Left ventricle myocardium inferior (tissue), 1 donor: ENCODE measurements around the gene ERN2. TPM values are rescaled to one million over a fixed set of nuclear protein-coding genes. Genes with fewer than 3 reads are reported as not detected.

Experiments
- DNase-seq: peaks from one replicate; pipeline ENCODE4 v3.0.0-alpha.2; 2020
- H3K27ac ChIP-seq: fragments of 200-600 bp; replicated peaks from 2 replicates; pipeline ENCODE4 v1.8.0; 2021
- H3K27me3 ChIP-seq: fragments of 200-600 bp; 2 replicates; pipeline ENCODE4 v1.8.0; 2021; ENCODE audit warnings: low read depth
- H3K36me3 ChIP-seq: fragments of 200-600 bp; 2 replicates; pipeline ENCODE4 v1.8.0; 2021
- H3K4me1 ChIP-seq: fragments of 200-600 bp; 2 replicates; pipeline ENCODE4 v1.8.0; 2021
- H3K4me3 ChIP-seq: fragments of 200-600 bp; 2 replicates; pipeline ENCODE4 v1.8.0; 2021; ENCODE audit warnings: mild to moderate bottlenecking, moderate library complexity
- H3K9me3 ChIP-seq: fragments of 200-600 bp; replicated peaks from 2 replicates; pipeline ENCODE4 v1.8.0; 2021
- intact Hi-C: fragments of 100-400 bp; cut with micrococcal nuclease; formaldehyde crosslinking; loops from one replicate; pipeline ENCODE4 v1.11.0; 2022
- total RNA-seq: library from RNA; stranded (reverse); fragmentation: NEBNext Ultra II Directional; extraction: Animal tissue kit (Norgen Biotek cat#: 25700); gene quantifications from one replicate; pipeline ENCODE4 v1.2.1, GENCODE V29; 2021
- TF ChIP-seq, protein P1 (sequence below): fragments of 200-600 bp; IDR thresholded peaks from 2 replicates; pipeline ENCODE4 v1.8.0; 2021; ENCODE audit warnings: antibody characterized with exemption, mild to moderate bottlenecking, borderline replicate concordance
- donor health status: DM: no; HTN: yes; CAD: no; lungs with severe emphysema.

Gene ERN2
- total RNA-seq, 1 donor from 2014 or later: not detected

- Histone ChIP-seq H3K9me3 (no peaks in the 10 kb centered on the region), H3K4me3 (no peak overlapping the region), H3K27ac (no peak overlapping the region), H3K4me1 (peaks cover 12% of the 10 kb centered on the region), H3K36me3 (peaks cover 38% of the 10 kb centered on the region), H3K27me3 (no peaks in the 10 kb centered on the region)
- intact Hi-C loops: no loop called here
- TF ChIP-seq, protein P1, sequence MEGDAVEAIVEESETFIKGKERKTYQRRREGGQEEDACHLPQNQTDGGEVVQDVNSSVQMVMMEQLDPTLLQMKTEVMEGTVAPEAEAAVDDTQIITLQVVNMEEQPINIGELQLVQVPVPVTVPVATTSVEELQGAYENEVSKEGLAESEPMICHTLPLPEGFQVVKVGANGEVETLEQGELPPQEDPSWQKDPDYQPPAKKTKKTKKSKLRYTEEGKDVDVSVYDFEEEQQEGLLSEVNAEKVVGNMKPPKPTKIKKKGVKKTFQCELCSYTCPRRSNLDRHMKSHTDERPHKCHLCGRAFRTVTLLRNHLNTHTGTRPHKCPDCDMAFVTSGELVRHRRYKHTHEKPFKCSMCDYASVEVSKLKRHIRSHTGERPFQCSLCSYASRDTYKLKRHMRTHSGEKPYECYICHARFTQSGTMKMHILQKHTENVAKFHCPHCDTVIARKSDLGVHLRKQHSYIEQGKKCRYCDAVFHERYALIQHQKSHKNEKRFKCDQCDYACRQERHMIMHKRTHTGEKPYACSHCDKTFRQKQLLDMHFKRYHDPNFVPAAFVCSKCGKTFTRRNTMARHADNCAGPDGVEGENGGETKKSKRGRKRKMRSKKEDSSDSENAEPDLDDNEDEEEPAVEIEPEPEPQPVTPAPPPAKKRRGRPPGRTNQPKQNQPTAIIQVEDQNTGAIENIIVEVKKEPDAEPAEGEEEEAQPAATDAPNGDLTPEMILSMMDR: no peak
- no peak for DNase-seq
Measured at GRCh38 chr16:23673971-23674614, 38.9 kb downstream of the ERN2 start.

DNA sequence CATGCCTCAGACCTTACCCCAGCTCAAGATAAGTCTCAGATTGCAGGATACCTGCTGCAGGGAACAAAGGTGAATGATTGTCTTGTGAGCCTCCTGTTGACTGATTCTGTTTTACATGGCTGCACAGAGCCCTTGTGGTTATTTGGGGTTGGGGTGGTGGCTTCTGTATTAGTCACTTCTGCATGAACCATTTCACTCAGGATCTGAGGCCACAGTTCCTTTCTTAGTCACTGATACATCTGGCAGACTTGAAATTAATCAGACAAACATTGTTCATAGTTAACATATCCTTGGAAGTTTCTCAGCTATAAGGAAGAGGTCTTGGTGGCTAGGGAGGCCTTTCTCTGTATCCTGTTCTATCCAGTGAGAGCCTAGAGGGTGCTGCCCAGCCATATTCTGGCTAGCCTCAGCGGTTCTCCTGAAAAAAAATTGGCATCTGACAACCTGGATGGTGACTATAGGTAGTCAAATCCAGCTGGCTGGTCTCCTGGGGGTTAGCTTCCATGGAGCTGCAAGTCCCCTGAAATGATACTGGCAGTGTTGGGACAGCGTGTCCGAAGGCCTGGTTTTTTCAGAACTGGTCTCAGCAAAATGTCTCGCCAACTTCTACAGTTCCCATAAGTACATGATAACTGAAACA lies 42.8 kb downstream of the ERN2 start:
- no peak for DNase-seq
- Histone ChIP-seq H3K4me1 (peaks cover 7% of the 10 kb centered on the region), H3K9me3 (no peaks in the 10 kb centered on the region), H3K27ac (no peak overlapping the region), H3K4me3 (no peak overlapping the region), H3K27me3 (no peaks in the 10 kb centered on the region), H3K36me3 (peaks cover 70% of the 10 kb centered on the region)
- intact Hi-C loops: no loop called here
- TF ChIP-seq, protein P1: no peak

DNA sequence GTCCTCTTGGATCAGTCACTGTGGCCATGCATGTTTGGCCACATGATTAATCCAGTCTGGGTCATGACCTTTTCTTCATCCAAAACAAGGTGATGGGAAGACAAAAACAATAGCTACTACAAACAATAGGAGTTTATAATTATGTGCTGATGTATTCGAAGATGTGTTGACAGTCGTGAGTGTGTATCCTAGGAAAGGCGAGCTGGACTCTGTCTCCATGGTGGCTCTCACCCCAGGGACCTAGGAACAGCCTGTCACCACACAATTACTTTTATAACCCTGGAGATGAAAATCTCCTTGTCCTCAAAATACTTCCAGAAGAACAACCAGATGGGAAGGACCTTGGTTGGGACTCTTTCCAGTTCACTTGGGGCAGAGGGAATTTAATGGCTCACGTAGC lies 44.1 kb downstream of the ERN2 start:
- Histone ChIP-seq H3K4me3 (no peak overlapping the region), H3K27me3 (no peaks in the 10 kb centered on the region), H3K36me3 (peaks cover 84% of the 10 kb centered on the region), H3K27ac (no peak overlapping the region), H3K4me1 (peaks cover 7% of the 10 kb centered on the region), H3K9me3 (no peaks in the 10 kb centered on the region)
- no peak for DNase-seq
- TF ChIP-seq, protein P1: no peak
- intact Hi-C loops: no loop called here

DNA sequence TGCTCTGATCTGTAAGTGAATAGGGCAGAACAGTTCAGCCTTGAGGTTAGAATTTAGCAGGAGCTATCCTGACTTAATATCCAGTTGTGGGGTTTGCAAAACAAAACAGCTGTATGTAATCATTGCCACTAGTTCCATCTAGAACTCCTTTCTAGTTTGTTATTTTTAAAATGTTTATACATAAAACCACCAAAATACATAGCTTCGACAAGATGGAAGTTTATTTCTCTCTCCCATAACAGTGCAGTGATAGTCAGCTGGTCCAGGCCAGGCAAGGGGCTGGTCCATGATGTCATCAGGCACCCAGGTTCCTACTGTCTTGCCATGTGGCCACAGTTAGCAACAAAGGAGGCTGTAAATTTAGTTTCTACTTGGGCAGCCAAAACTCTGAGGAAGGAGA lies 44.8 kb downstream of the ERN2 start:
- TF ChIP-seq, protein P1: no peak
- Histone ChIP-seq H3K4me1 (peaks cover 7% of the 10 kb centered on the region), H3K36me3 (peaks cover 90% of the 10 kb centered on the region), H3K27me3 (no peaks in the 10 kb centered on the region), H3K9me3 (no peaks in the 10 kb centered on the region), H3K4me3 (no peak overlapping the region), H3K27ac (no peak overlapping the region)
- intact Hi-C loops: no loop called here
- no peak for DNase-seq

- H3K4me1 ChIP-seq: peaks cover 7% of the 10 kb centered on the region
- DNase-seq: no peak
- intact Hi-C loops: no loop called here
- H3K27ac ChIP-seq: no peak overlapping the region
- H3K27me3 ChIP-seq: no peaks in the 10 kb centered on the region
- TF ChIP-seq, protein P1: no peak
- H3K9me3 ChIP-seq: no peaks in the 10 kb centered on the region
- peaks cover 94% of the 10 kb centered on the region for H3K36me3 ChIP-seq
- no peak overlapping the region for H3K4me3 ChIP-seq
Measured at GRCh38 chr16:23667355-23667659, 45.7 kb downstream of the ERN2 start.
